ENCODE results near the gene NAT9. TPM values are rescaled to one million over a fixed set of nuclear protein-coding genes. Genes with fewer than 3 reads are reported as not detected.
A peak's percentile ranks its signal among the peaks of the same experiment; 100 is the strongest.

Gene NAT9
- polyA plus RNA-seq, 1 donor: 34.2 TPM

DNA sequence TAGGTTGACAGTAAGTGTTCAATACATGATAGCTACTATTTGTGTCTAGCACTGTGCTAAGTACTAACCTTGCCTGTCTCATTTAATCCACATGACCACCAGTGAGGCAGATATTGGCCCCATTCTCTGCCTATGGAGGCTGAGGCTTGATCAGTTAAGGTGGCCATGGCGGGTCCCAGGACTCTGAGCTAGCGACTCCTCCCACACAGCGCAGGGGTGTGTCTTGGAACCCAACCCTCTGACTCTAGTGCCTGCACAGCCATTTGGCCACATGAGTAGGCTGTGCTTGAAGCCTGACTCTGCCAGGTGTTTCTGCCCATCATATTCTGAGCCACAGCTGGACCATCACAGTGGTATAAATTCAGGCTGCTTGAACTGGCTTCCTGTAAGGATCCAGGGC lies 21.3 kb downstream of the NAT9 start:
- no CpG with 5 or more reads among the region's 3 CpGs for WGBS (ENCODE audit: insufficient coverage, low lambda C conversion rate)
- Histone ChIP-seq H3K4me3 (ENCODE audit: low read length) (no peak overlapping the region), H3K9me3 (ENCODE audit: control insufficient read depth, low read depth, low read length) (no peaks in the 10 kb centered on the region), H3K27me3 (ENCODE audit: control insufficient read depth, insufficient read depth, low read length) (no peaks in the 10 kb centered on the region), H3K27ac (ENCODE audit: low read length) (no peak overlapping the region), H3K36me3 (ENCODE audit: control insufficient read depth, insufficient read depth, low read length) (peaks cover 31% of the 10 kb centered on the region), H3K4me1 (ENCODE audit: control insufficient read depth, insufficient read depth, low read length) (peaks cover 77% of the 10 kb centered on the region)
- no peak for DNase-seq

DNA sequence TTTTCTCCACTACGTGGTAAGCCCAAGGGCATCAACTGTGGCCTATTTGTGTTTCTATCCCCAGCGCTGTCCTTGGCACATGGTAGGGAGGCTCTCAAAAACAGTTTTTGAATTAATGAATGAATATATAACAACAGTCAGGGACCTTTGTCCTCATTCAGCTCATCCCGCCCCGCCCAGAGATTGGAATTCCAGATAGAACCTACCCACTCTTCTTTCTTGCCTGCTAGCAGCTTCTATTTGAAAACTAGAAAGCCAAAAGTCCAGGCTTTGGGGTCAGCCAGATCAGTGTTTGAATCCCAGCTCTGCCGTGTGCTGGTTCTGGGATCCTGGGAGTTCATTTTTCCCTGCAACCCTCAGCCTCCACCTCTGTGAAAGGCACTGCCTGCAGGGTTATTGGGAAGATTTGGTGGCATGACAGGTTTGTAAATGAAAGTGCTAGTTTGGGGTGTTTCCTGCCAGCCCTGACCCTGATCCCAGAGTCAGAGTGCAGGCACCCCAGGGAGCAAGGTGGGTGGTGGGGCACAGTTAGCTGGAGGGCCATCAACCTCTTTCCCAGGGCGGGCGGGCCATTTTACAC lies 23.2 kb downstream of the NAT9 start:
- WGBS (ENCODE audit: insufficient coverage, low lambda C conversion rate): no CpG with 5 or more reads among the region's 7 CpGs
- H3K27ac ChIP-seq (ENCODE audit: low read length): peak overlapping the region; percentile 92
- peak in 1 of 2 donors; percentile 64 for DNase-seq
- no peak overlapping the region for H3K4me3 ChIP-seq (ENCODE audit: low read length)
- H3K27me3 ChIP-seq (ENCODE audit: control insufficient read depth, insufficient read depth, low read length): no peaks in the 10 kb centered on the region
- H3K4me1 ChIP-seq (ENCODE audit: control insufficient read depth, insufficient read depth, low read length): peaks cover 57% of the 10 kb centered on the region
- H3K9me3 ChIP-seq (ENCODE audit: control insufficient read depth, low read depth, low read length): peaks cover 2% of the 10 kb centered on the region
- peaks cover 31% of the 10 kb centered on the region for H3K36me3 ChIP-seq (ENCODE audit: control insufficient read depth, insufficient read depth, low read length)

DNA sequence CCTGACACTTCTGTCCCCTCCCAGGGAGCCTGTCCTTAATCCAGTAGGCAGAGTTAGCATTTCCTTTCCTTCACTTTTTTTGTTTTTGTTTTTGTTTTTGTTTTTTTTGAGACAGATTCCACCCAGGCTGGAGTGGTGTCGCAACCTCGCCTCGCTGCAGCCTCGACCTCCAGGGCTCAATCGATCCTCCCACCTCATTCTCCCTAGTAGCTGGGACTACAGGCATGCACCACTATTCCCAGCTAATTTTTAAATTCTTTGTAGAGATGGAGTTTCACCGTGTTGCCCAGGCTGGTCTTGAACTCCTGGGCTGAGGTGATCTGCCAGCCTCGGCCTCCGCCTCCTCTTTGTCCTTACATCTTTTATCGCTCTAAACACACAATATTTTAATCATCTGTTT lies 23.7 kb downstream of the NAT9 start:
- Histone ChIP-seq H3K9me3 (ENCODE audit: control insufficient read depth, low read depth, low read length) (peaks cover 2% of the 10 kb centered on the region), H3K27me3 (ENCODE audit: control insufficient read depth, insufficient read depth, low read length) (no peaks in the 10 kb centered on the region), H3K4me1 (ENCODE audit: control insufficient read depth, insufficient read depth, low read length) (peaks cover 57% of the 10 kb centered on the region), H3K36me3 (ENCODE audit: control insufficient read depth, insufficient read depth, low read length) (peaks cover 31% of the 10 kb centered on the region), H3K27ac (ENCODE audit: low read length) (peak overlapping the region; percentile 92), H3K4me3 (ENCODE audit: low read length) (no peak overlapping the region)
- 84% methylated on average over 5 of the region's 9 CpGs for WGBS (ENCODE audit: insufficient coverage, low lambda C conversion rate)
- no peak for DNase-seq

DNA sequence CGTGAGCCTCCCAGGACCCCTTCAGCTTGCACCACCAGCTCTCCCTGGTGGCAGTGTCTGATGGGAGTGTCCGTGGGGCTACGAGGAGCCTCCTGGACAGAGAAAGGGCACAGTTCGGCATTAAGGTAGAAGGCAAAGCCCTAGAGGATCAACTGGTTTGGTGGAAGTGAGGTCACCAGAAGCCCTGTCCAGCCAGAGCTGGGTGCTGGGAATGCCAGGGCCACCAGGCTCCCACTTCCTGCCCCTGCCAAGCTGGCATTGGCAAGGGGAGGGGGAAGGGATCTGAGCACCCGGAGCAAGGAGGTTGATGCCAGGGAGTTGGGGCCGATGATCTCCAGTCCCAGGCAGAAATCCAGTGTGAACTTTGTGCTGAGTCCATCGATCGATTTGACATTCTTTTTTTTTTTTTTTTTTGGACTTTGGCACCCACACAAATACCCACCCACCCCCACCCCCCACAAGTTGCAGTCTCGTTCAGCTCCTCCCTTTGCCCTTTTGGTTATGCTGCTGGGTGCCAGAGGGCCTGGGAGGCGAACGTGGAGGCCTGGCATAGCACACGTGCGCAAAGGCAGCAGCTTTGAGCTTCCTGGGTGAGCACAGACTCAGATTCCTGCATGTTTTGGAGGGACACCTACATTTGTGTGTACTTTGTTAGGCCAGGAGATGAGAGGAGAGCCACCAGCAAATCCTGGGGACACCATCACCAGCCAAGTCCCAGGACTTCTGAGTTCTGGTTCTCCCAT lies 25.6 kb downstream of the NAT9 start:
- no CpG with 5 or more reads among the region's 13 CpGs for WGBS (ENCODE audit: insufficient coverage, low lambda C conversion rate)
- peak; percentile 83 to 89 for DNase-seq
- H3K27ac ChIP-seq (ENCODE audit: low read length): peak overlapping the region; percentile 96
- H3K9me3 ChIP-seq (ENCODE audit: control insufficient read depth, low read depth, low read length): peaks cover 2% of the 10 kb centered on the region
- peaks cover 64% of the 10 kb centered on the region for H3K4me1 ChIP-seq (ENCODE audit: control insufficient read depth, insufficient read depth, low read length)
- peaks cover 29% of the 10 kb centered on the region for H3K36me3 ChIP-seq (ENCODE audit: control insufficient read depth, insufficient read depth, low read length)
- no peaks in the 10 kb centered on the region for H3K27me3 ChIP-seq (ENCODE audit: control insufficient read depth, insufficient read depth, low read length)
- peak overlapping the region; percentile 98 for H3K4me3 ChIP-seq (ENCODE audit: low read length)

DNA sequence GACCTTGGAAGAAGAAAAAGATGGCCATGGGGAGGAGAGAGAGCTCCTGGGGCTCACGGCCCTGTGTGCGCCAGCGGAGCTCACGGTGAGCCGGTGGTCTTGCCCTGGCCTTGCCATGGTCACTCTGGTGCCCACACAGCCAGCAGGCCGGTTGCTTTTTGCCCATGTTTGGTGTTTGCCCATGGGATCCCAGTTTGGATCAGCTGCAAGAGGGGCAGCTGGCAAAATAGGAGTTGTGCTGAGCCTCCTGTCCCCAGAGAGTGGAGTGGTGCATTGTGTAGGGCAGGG lies 26.2 kb downstream of the NAT9 start:
- peak overlapping the region; percentile 96 for H3K27ac ChIP-seq (ENCODE audit: low read length)
- peaks cover 63% of the 10 kb centered on the region for H3K4me1 ChIP-seq (ENCODE audit: control insufficient read depth, insufficient read depth, low read length)
- peaks cover 24% of the 10 kb centered on the region for H3K36me3 ChIP-seq (ENCODE audit: control insufficient read depth, insufficient read depth, low read length)
- peaks cover 2% of the 10 kb centered on the region for H3K9me3 ChIP-seq (ENCODE audit: control insufficient read depth, low read depth, low read length)
- no CpG with 5 or more reads among the region's 6 CpGs for WGBS (ENCODE audit: insufficient coverage, low lambda C conversion rate)
- DNase-seq: no peak
- H3K27me3 ChIP-seq (ENCODE audit: control insufficient read depth, insufficient read depth, low read length): no peaks in the 10 kb centered on the region
- H3K4me3 ChIP-seq (ENCODE audit: low read length): peak overlapping the region; percentile 98

DNA sequence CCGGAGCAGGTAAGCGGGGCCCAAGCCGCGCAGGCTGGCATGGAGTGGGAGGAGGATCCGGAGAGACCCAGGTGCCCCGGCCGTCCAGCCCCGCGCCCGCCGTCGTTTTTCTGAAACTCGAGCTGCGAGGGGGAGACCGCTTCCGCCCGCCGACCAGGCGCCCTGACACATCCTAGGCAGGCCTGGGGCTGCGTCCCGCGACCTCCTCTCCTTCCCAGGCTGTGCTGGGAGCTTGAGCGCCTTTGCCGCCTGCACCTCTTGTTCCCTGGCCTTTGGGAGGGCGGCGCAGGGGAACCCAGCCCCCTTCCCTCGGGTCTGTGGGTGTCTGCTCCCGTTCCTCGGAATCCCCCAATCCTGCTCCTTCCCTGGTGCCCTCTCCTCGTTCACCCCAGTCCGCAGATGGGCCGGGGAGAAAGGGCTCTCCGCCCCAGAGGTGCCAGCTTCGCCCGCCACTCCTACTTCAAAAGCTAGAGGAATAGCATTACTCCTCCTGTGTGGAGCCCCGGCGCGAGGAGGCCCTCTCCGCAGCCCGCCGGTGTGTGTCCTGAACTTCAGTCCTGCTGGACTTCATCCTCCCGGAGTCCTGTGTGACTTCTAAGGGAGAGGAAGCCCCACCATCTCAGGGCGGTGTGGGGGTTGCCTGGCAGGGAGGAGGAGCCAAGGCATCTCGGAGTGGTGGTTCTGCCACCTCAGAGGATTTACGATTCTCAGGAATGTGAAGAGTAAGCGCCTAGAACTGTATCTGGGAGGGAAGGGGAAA lies 26.7 kb downstream of the NAT9 start:
- Histone ChIP-seq H3K36me3 (ENCODE audit: control insufficient read depth, insufficient read depth, low read length) (peaks cover 20% of the 10 kb centered on the region), H3K27me3 (ENCODE audit: control insufficient read depth, insufficient read depth, low read length) (no peaks in the 10 kb centered on the region), H3K4me1 (ENCODE audit: control insufficient read depth, insufficient read depth, low read length) (peaks cover 65% of the 10 kb centered on the region), H3K9me3 (ENCODE audit: control insufficient read depth, low read depth, low read length) (peaks cover 2% of the 10 kb centered on the region), H3K4me3 (ENCODE audit: low read length) (peak overlapping the region; percentile 98), H3K27ac (ENCODE audit: low read length) (peak overlapping the region; percentile 96)
- DNase-seq: peak; percentile 92 to 96
- no CpG with 5 or more reads among the region's 46 CpGs for WGBS (ENCODE audit: insufficient coverage, low lambda C conversion rate)

DNA sequence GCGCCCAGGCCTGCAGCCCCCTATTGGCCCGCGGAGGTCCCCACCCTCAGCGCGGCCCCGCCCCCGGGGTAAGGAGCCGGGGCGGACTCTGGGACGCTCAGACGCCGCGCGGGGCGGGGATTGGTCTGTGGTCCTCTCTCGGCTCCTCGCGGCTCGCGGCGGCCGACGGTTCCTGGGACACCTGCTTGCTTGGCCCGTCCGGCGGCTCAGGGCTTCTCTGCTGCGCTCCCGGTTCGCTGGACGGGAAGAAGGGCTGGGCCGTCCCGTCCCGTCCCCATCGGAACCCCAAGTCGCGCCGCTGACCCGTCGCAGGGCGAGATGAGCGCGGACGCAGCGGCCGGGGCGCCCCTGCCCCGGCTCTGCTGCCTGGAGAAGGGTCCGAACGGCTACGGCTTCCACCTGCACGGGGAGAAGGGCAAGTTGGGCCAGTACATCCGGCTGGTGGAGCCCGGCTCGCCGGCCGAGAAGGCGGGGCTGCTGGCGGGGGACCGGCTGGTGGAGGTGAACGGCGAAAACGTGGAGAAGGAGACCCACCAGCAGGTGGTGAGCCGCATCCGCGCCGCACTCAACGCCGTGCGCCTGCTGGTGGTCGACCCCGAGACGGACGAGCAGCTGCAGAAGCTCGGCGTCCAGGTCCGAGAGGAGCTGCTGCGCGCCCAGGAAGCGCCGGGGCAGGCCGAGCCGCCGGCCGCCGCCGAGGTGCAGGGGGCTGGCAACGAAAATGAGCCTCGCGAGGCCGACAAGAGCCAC lies 27.4 kb downstream of the NAT9 start, which contains the start of gene NHERF1:
NHERF1 (plus strand) TSS at position 100 of the 750 bp plus-strand sequence; CDS start at position 319, 219 bp downstream.
- peak; percentile 94 to 95 for DNase-seq
- no CpG with 5 or more reads among the region's 90 CpGs for WGBS (ENCODE audit: insufficient coverage, low lambda C conversion rate)
- Histone ChIP-seq H3K9me3 (ENCODE audit: control insufficient read depth, low read depth, low read length) (peaks cover 2% of the 10 kb centered on the region), H3K4me3 (ENCODE audit: low read length) (peak within 1 kb of the TSS; percentile 98), H3K27ac (ENCODE audit: low read length) (peak within 1 kb of the TSS; percentile 96), H3K36me3 (ENCODE audit: control insufficient read depth, insufficient read depth, low read length) (peaks cover 20% of the 10 kb centered on the region), H3K27me3 (ENCODE audit: control insufficient read depth, insufficient read depth, low read length) (no peaks in the 10 kb centered on the region), H3K4me1 (ENCODE audit: control insufficient read depth, insufficient read depth, low read length) (peaks cover 66% of the 10 kb centered on the region)

DNA sequence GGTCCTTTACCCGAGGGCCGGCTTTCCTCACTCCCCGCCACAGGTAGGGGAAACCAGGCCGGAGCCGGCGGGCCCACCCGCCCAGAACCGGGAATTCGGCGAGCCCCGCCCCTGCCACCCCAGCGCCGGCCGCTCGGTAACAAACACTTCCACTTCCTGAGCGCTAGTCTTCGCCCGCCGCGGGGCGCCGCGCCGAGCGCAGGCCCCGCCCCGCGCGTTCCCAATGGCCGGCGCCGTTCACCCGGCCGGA lies 27.9 kb downstream of the NAT9 start:
- no peaks in the 10 kb centered on the region for H3K27me3 ChIP-seq (ENCODE audit: control insufficient read depth, insufficient read depth, low read length)
- peaks cover 62% of the 10 kb centered on the region for H3K4me1 ChIP-seq (ENCODE audit: control insufficient read depth, insufficient read depth, low read length)
- H3K4me3 ChIP-seq (ENCODE audit: low read length): peak overlapping the region; percentile 49
- H3K9me3 ChIP-seq (ENCODE audit: control insufficient read depth, low read depth, low read length): peaks cover 2% of the 10 kb centered on the region
- WGBS (ENCODE audit: insufficient coverage, low lambda C conversion rate): no CpG with 5 or more reads among the region's 34 CpGs
- DNase-seq: no peak
- peaks cover 16% of the 10 kb centered on the region for H3K36me3 ChIP-seq (ENCODE audit: control insufficient read depth, insufficient read depth, low read length)
- H3K27ac ChIP-seq (ENCODE audit: low read length): peak overlapping the region; percentile 56

DNA sequence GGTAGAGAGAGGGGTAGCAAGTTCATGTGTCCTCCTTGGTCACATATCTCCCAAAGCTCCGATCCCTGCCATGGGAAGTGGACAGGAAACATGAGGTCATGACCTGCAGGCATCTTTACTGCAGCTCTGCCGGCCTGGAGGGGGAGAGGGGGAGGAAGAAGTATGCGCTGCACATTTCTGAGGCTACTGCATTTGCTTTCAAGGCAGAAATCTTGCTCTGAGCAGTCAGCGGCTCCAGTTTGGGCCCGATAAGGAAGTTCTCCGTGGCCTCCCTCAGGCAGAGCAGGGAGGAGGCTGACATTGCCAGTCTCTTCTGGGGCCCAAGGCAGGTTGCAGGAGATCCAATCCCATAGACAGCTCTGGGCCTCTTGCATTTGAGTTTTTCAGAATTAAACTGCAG lies 29.2 kb downstream of the NAT9 start:
- Histone ChIP-seq H3K27me3 (ENCODE audit: control insufficient read depth, insufficient read depth, low read length) (no peaks in the 10 kb centered on the region), H3K36me3 (ENCODE audit: control insufficient read depth, insufficient read depth, low read length) (peaks cover 5% of the 10 kb centered on the region), H3K27ac (ENCODE audit: low read length) (peak overlapping the region; percentile 56), H3K9me3 (ENCODE audit: control insufficient read depth, low read depth, low read length) (peaks cover 2% of the 10 kb centered on the region), H3K4me1 (ENCODE audit: control insufficient read depth, insufficient read depth, low read length) (peaks cover 54% of the 10 kb centered on the region), H3K4me3 (ENCODE audit: low read length) (no peak overlapping the region)
- DNase-seq: no peak
- WGBS (ENCODE audit: insufficient coverage, low lambda C conversion rate): no CpG with 5 or more reads among the region's 6 CpGs

DNA sequence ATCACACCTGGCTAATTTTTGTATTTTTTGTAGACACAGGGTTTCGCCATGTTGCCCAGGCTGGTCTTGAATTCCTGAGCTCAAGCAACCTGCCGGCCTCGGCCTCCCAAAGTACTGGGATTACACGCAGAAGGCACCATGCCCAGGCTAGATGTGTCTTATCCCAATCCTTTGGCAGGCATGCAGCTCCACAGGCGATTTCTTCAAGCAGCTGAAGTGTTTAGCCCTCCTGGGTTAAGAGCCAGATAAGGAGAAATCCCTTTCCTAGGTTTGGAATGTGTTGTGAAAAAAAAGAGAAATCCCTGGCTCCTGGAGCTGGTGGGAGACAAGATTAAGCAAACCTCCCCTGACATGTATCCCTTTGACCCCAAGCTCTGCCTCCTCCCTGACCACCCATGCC lies 29.8 kb downstream of the NAT9 start:
- Histone ChIP-seq H3K4me1 (ENCODE audit: control insufficient read depth, insufficient read depth, low read length) (peaks cover 54% of the 10 kb centered on the region), H3K36me3 (ENCODE audit: control insufficient read depth, insufficient read depth, low read length) (peaks cover 2% of the 10 kb centered on the region), H3K9me3 (ENCODE audit: control insufficient read depth, low read depth, low read length) (peaks cover 2% of the 10 kb centered on the region), H3K27ac (ENCODE audit: low read length) (no peak overlapping the region), H3K4me3 (ENCODE audit: low read length) (no peak overlapping the region), H3K27me3 (ENCODE audit: control insufficient read depth, insufficient read depth, low read length) (no peaks in the 10 kb centered on the region)
- no peak for DNase-seq
- WGBS (ENCODE audit: insufficient coverage, low lambda C conversion rate): 100% methylated on average over 2 of the region's 5 CpGs

Data from large intestine (tissue), 3 donors.